Panc1 (cell line): Measurements from ENCODE around the gene LRRC42. TPM values are rescaled to one million over a fixed set of nuclear protein-coding genes. Genes with fewer than 3 reads are reported as not detected.

Experiments
- ATAC-seq: fragments of 200-7000 bp; cut with Tn5 transposase; 2 replicates; pipeline ENCODE4 v1.9.1; 2020; ENCODE audit warnings: mild to moderate bottlenecking, moderate library complexity
- BruUV-seq: library from RNA; stranded (reverse); fragments of 400-500 nt; replicated peaks from 2 replicates; lab custom pipeline; 2021; lab: Mats Ljungman, UMichigan
- CTCF ChIA-PET: fragments of 300-600 bp; sonication (Branson Sonifier 250); formaldehyde crosslinking; loops from one replicate; lab custom pipeline; 2022; ENCODE audit warnings: antibody characterized with exemption; lab: Charles Lee
- POLR2A ChIA-PET: fragments of 300-600 bp; sonication (Branson Sonifier 250); formaldehyde crosslinking; loops from one replicate; lab custom pipeline; 2022; ENCODE audit warnings: antibody characterized with exemption; lab: Charles Lee
- DNase-seq: peaks from one replicate; pipeline ENCODE4 v3.0.0-alpha.2; 2010; ENCODE audit warnings: low read depth, low spot score
- H3K27ac ChIP-seq: 2 replicates; pipeline ENCODE4 v1.5.1; 2011; ENCODE audit warnings: mild to moderate bottlenecking, low read length, inconsistent platforms
- H3K27me3 ChIP-seq: fragments of 200-500 bp; sonication (Bioruptor generic); 2 replicates; pipeline ENCODE4 v1.6.0; 2014; ENCODE audit warnings: low read length, inconsistent platforms; ENCODE audit not compliant: control insufficient read depth, insufficient read depth
- H3K36me3 ChIP-seq: fragments of 200-500 bp; sonication (Bioruptor generic); 2 replicates; pipeline ENCODE4 v1.5.1; 2014; ENCODE audit warnings: inconsistent platforms, mild to moderate bottlenecking, low read length, moderate library complexity; ENCODE audit not compliant: control insufficient read depth, insufficient read depth
- H3K4me1 ChIP-seq: 2 replicates; pipeline ENCODE4 v1.5.1; 2011; ENCODE audit warnings: inconsistent platforms, mild to moderate bottlenecking, low read length, moderate library complexity; ENCODE audit not compliant: control insufficient read depth, insufficient read depth
- H3K4me3 ChIP-seq, 2 experiments: 2 replicates each; pipeline ENCODE4 v1.5.1; 2011 to 2012; ENCODE audit warnings: low read depth in 2 of 2, low read length in 2 of 2, mild to moderate bottlenecking in 2 of 2, inconsistent platforms in 1 of 2, moderate library complexity in 1 of 2
- H3K9me3 ChIP-seq: fragments of 200-500 bp; sonication (Bioruptor generic); 2 replicates; pipeline ENCODE4 v1.5.1; 2014; ENCODE audit warnings: low read depth, mild to moderate bottlenecking, inconsistent platforms, low read length, moderate library complexity; ENCODE audit not compliant: control insufficient read depth, insufficient read depth
- POLR2AphosphoS5 ChIP-seq: IDR thresholded peaks from 2 replicates; pipeline ENCODE4 v1.6.1; 2012; ENCODE audit warnings: mild to moderate bottlenecking, low read depth, low read length, moderate library complexity
- SIN3A ChIP-seq: IDR thresholded peaks from 2 replicates; pipeline ENCODE4 v1.6.1; 2012; ENCODE audit warnings: low read depth, mild to moderate bottlenecking, low read length, moderate library complexity, borderline replicate concordance; ENCODE audit not compliant: insufficient read depth
- TCF7L2 ChIP-seq: IDR thresholded peaks from 2 replicates; pipeline ENCODE4 v1.6.1; 2011; ENCODE audit warnings: mild to moderate bottlenecking, low read depth, low read length, inconsistent platforms
- in situ Hi-C: cut with HindIII; loops from 2 replicates; pipeline ENCODE4 v1.10.0; 2016; ENCODE audit warnings: low sequenced_read_pairs, low pct_unique_long_range_greater_than_20kb
- intact Hi-C: fragments of 100-400 bp; cut with micrococcal nuclease; formaldehyde crosslinking; loops from one replicate; pipeline ENCODE4 v1.10.0; 2022; ENCODE audit not compliant: unreplicated experiment
- total RNA-seq: library from RNA; stranded (reverse); gene quantifications from one replicate; pipeline ENCODE4 v1.2.1, GENCODE V29; 2021; ENCODE audit not compliant: unreplicated experiment
- TF ChIP-seq, protein P1 (sequence below): fragments of 450-650 bp; IDR thresholded peaks from 2 replicates; pipeline ENCODE4 v1.5.1; 2017; ENCODE audit warnings: mild to moderate bottlenecking
- TF ChIP-seq, protein P2 (sequence below), 2 experiments: IDR thresholded peaks; 2 replicates each; pipeline ENCODE4 v1.6.1; 2011 to 2012; ENCODE audit warnings: low read depth in 2 of 2, control low read depth in 1 of 2, low read length in 1 of 2, mild to moderate bottlenecking in 1 of 2, moderate library complexity in 1 of 2; ENCODE audit not compliant: insufficient read depth in 1 of 2

The LRRC42 gene
- total RNA-seq, 1 experiment from 2014 or later = 41.0 TPM

DNA sequence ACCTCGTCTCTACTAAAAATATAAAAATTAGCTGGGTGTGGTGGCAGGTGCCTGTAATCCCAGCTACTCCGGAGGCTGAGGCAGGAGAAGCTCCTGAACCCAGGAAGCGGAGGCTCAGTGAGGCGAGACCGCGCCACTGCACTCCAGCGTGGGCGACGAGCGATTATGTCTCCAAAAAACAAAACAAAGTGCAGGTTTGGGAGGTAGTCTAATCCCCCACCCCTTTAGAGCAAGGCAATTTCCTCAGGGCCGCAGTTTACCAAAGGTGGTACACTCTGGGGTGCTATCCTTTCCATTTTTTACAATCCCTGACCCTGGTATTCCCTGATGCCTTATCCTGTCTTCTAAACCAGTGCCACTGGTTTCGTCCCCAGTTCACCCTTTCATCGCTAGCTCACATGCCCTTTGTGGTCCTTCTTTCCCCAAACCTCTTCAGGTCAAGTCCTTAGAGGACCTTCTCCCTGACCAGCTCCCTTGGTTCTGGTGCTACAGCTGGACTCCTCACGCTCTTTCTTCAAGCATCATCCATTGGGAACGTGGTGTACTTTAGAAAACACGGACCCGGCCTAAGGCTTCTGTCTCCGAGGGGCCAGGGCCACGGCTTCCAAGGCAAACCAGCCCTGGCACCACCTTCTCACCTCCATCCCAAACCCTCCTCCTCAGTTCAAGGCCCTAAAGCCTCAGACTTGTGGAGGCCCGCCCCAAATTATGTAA lies 1.5 kb upstream of the LRRC42 start:
- BruUV-seq = TSS peak; percentile 75
- peaks cover 26% of the 10 kb centered on the region for H3K4me1 ChIP-seq
- peak overlapping the region; percentile 65 to 74 for H3K4me3 ChIP-seq
- no peaks in the 10 kb centered on the region for H3K9me3 ChIP-seq
- peak overlapping the region; percentile 85 for H3K27ac ChIP-seq
- no peaks in the 10 kb centered on the region for H3K27me3 ChIP-seq
- POLR2A ChIA-PET = interaction anchor here (0.6 kb wide), 1 partner anchor 11 kb away, joined by 3 read pairs; no protein-coding TSS in a partner anchor
- H3K36me3 ChIP-seq = no peaks in the 10 kb centered on the region; the same call in none of the 2 replicates
- CTCF ChIA-PET = interaction anchor here (1.0 to 1.7 kb wide), 3 partner anchors 15 to 547 kb away, joined by 3 to 13 read pairs (median 9); no protein-coding TSS in a partner anchor
- in situ Hi-C loops (no loop called here), intact Hi-C loops (loop anchor here (5.0 kb wide), 1 partner anchor 82 kb away; no protein-coding TSS in a partner anchor)
- TF ChIP-seq, protein P1, sequence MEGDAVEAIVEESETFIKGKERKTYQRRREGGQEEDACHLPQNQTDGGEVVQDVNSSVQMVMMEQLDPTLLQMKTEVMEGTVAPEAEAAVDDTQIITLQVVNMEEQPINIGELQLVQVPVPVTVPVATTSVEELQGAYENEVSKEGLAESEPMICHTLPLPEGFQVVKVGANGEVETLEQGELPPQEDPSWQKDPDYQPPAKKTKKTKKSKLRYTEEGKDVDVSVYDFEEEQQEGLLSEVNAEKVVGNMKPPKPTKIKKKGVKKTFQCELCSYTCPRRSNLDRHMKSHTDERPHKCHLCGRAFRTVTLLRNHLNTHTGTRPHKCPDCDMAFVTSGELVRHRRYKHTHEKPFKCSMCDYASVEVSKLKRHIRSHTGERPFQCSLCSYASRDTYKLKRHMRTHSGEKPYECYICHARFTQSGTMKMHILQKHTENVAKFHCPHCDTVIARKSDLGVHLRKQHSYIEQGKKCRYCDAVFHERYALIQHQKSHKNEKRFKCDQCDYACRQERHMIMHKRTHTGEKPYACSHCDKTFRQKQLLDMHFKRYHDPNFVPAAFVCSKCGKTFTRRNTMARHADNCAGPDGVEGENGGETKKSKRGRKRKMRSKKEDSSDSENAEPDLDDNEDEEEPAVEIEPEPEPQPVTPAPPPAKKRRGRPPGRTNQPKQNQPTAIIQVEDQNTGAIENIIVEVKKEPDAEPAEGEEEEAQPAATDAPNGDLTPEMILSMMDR = no peak
- TF ChIP-seq, protein P2, sequence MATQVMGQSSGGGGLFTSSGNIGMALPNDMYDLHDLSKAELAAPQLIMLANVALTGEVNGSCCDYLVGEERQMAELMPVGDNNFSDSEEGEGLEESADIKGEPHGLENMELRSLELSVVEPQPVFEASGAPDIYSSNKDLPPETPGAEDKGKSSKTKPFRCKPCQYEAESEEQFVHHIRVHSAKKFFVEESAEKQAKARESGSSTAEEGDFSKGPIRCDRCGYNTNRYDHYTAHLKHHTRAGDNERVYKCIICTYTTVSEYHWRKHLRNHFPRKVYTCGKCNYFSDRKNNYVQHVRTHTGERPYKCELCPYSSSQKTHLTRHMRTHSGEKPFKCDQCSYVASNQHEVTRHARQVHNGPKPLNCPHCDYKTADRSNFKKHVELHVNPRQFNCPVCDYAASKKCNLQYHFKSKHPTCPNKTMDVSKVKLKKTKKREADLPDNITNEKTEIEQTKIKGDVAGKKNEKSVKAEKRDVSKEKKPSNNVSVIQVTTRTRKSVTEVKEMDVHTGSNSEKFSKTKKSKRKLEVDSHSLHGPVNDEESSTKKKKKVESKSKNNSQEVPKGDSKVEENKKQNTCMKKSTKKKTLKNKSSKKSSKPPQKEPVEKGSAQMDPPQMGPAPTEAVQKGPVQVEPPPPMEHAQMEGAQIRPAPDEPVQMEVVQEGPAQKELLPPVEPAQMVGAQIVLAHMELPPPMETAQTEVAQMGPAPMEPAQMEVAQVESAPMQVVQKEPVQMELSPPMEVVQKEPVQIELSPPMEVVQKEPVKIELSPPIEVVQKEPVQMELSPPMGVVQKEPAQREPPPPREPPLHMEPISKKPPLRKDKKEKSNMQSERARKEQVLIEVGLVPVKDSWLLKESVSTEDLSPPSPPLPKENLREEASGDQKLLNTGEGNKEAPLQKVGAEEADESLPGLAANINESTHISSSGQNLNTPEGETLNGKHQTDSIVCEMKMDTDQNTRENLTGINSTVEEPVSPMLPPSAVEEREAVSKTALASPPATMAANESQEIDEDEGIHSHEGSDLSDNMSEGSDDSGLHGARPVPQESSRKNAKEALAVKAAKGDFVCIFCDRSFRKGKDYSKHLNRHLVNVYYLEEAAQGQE (IDR thresholded peaks at IDR 0.05; ENCODE audit: insufficient read depth in 1 of 2, low read depth in 2 of 2, low read length in 1 of 2) = no peak
- TF ChIP-seq TCF7L2 (no peak), SIN3A (no peak), POLR2AphosphoS5 (no peak)
- ATAC-seq (no peak), DNase-seq (no peak)

DNA sequence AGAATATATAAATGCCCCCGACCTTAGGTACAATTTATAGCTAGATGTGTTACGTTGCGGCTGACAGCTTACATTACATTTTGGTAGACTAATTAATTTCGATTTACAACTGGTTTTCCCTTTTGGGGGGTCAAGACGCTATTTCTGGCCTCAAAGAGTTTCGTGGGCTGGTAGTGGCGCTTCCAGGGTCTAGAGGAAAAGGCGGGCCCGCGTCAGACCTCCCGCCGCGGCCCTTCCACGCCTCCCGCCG lies 1.0 kb upstream of the LRRC42 start:
- intact Hi-C loops (loop anchor here (5.0 kb wide), 1 partner anchor 83 kb away; no protein-coding TSS in a partner anchor), in situ Hi-C loops (no loop called here)
- TF ChIP-seq POLR2AphosphoS5 (no peak), TCF7L2 (no peak), SIN3A (no peak)
- TF ChIP-seq, protein P1 = no peak
- TF ChIP-seq, protein P2 (IDR thresholded peaks at IDR 0.05; ENCODE audit: insufficient read depth in 1 of 2, low read depth in 2 of 2, low read length in 1 of 2) = no peak
- Histone ChIP-seq H3K36me3 (no peaks in the 10 kb centered on the region; the same call in none of the 2 replicates), H3K4me1 (peaks cover 26% of the 10 kb centered on the region), H3K27ac (peak overlapping the region; percentile 85), H3K4me3 (peak overlapping the region; percentile 65 to 74), H3K27me3 (no peaks in the 10 kb centered on the region), H3K9me3 (no peaks in the 10 kb centered on the region)
- POLR2A ChIA-PET = interaction anchor here (0.7 to 0.8 kb wide), 2 partner anchors 9 to 634 kb away, joined by 3 to 11 read pairs; no protein-coding TSS in a partner anchor
- CTCF ChIA-PET = interaction anchor here (0.7 to 1.7 kb wide), 4 partner anchors 14 to 546 kb away, joined by 3 to 13 read pairs (median 6); no protein-coding TSS in a partner anchor
- no TSS peak for BruUV-seq
- DNase-seq (no peak), ATAC-seq (no peak)
